Thoracic aorta (tissue), 2 donors: ENCODE data around the gene ADNP2. TPM values are rescaled to one million over a fixed set of nuclear protein-coding genes. Genes with fewer than 3 reads are reported as not detected.

Experiments
- ATAC-seq: fragments of 150-250 bp; one replicate; pipeline ENCODE4 v1.8.0; 2017; ENCODE audit warnings: low read depth; ENCODE audit not compliant: insufficient number of reproducible peaks, low FRiP score
- DNase-seq: peaks from one replicate; pipeline ENCODE4 v3.0.0-alpha.2; 2020; ENCODE audit warnings: low spot score
- H3K27ac ChIP-seq, 2 donors: fragments of 200-600 bp; sonication (generic); 1 replicate in 1 of 2; 2 replicates in 1 of 2; pipeline ENCODE4 v1.5.1; 2016; ENCODE audit warnings: mild to moderate bottlenecking in 2 of 2, moderate library complexity in 2 of 2
- H3K27me3 ChIP-seq: fragments of 200-600 bp; sonication (generic); replicated peaks from 2 replicates; pipeline ENCODE4 v1.6.0; 2016; ENCODE audit warnings: mild to moderate bottlenecking; ENCODE audit not compliant: insufficient read depth
- H3K36me3 ChIP-seq: fragments of 200-600 bp; sonication (generic); one replicate; pipeline ENCODE4 v1.5.1; 2016
- H3K4me1 ChIP-seq, 2 donors: fragments of 200-600 bp; sonication (generic); 1 replicate in 1 of 2; 2 replicates in 1 of 2; pipeline versions ENCODE4 v1.5.1 to v1.6.0; 2016; ENCODE audit warnings: low read depth in 2 of 2, mild to moderate bottlenecking in 1 of 2; ENCODE audit not compliant: control insufficient read depth in 1 of 2
- H3K4me3 ChIP-seq: fragments of 200-600 bp; sonication (generic); 2 replicates; pipeline ENCODE4 v1.5.1; 2016; ENCODE audit warnings: mild to moderate bottlenecking
- H3K9me3 ChIP-seq: fragments of 200-600 bp; sonication (generic); 2 replicates; pipeline ENCODE4 v1.5.1; 2016
- total RNA-seq, 2 donors: library from RNA; depleted of rRNA; stranded (reverse); fragments of >200 nt; gene quantifications; one replicate each; pipeline versions ENCODE4 v1.1.0 to v1.2.3, GENCODE V29; 2016
- TF ChIP-seq, protein P1 (sequence below): fragments of 200-600 bp; sonication (generic); IDR thresholded peaks from one replicate; pipeline ENCODE4 v1.5.1; 2019; ENCODE audit warnings: antibody characterized with exemption

Gene ADNP2
- total RNA-seq, 2 donors from 2014 or later = 15.6 to 21.6 TPM

DNA sequence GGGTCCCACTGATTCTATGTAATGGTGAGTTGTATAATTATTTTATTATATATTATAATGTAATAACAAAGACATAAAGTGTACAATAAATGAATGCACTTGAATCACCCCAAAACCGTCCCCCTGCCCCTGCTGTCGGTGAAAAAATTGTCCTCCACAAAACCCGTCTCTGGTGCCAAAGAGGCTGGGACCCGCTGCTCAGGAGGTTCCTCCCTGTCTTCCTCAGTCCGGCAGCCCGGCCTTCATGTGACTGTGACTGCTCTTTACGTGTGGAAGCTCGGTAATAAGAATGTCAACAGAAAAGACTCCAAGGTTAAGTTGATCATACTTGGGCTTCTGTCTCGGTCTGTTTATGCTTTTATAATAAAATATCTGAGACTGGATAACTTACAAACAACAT is 32.7 kb upstream of the ADNP2 start:
- Histone ChIP-seq H3K4me1 (no peaks in the 10 kb centered on the region), H3K9me3 (no peaks in the 10 kb centered on the region), H3K27ac (no peak overlapping the region), H3K4me3 (no peak overlapping the region), H3K36me3 (no peaks in the 10 kb centered on the region), H3K27me3 (no peaks in the 10 kb centered on the region)
- DNase-seq = no peak
- TF ChIP-seq, protein P1, sequence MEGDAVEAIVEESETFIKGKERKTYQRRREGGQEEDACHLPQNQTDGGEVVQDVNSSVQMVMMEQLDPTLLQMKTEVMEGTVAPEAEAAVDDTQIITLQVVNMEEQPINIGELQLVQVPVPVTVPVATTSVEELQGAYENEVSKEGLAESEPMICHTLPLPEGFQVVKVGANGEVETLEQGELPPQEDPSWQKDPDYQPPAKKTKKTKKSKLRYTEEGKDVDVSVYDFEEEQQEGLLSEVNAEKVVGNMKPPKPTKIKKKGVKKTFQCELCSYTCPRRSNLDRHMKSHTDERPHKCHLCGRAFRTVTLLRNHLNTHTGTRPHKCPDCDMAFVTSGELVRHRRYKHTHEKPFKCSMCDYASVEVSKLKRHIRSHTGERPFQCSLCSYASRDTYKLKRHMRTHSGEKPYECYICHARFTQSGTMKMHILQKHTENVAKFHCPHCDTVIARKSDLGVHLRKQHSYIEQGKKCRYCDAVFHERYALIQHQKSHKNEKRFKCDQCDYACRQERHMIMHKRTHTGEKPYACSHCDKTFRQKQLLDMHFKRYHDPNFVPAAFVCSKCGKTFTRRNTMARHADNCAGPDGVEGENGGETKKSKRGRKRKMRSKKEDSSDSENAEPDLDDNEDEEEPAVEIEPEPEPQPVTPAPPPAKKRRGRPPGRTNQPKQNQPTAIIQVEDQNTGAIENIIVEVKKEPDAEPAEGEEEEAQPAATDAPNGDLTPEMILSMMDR = no peak
- no peak for ATAC-seq

DNA sequence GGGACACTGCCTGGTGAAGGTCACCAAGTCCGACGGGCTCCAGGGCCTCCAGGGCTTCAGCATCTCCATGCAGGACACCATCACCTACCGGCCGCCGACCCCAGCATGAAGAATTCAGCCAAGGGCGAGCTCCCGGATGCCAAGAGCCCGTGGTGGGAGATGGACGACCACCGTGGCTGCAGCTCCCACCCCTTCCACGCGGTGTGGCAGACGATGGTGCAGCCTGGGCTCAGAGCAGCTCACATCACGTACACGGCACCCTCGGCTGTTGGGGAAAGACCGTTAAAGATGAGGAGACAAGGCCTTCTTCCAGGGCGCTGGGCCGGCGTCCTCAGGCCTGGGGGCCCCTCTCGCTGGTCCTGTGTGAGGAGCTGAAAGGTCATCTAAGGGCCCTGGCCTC is 31.2 kb upstream of the ADNP2 start:
- no peaks in the 10 kb centered on the region for H3K4me1 ChIP-seq
- H3K9me3 ChIP-seq = no peaks in the 10 kb centered on the region
- H3K36me3 ChIP-seq = no peaks in the 10 kb centered on the region

DNA sequence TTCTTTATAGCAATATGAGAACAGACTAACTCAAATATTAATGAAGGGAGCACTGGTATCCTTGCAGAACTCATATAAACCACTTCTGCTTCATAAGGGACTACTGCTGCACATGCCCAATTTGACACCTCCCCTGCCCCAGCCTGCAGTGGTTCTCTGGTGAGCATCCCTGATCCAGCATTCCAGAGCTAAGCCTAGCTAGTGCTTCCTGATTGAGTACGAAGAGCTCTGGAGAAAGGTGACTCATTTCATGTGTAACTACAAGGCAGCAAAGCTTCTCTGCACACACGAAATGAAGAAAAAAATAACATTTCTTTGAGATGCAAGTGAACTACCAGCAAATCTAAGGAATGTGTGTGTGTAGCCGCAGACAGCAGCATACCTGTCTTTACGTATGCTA is 22.8 kb upstream of the ADNP2 start:
- H3K4me1 ChIP-seq = no peaks in the 10 kb centered on the region
- H3K27ac ChIP-seq = no peak overlapping the region
- no peaks in the 10 kb centered on the region for H3K27me3 ChIP-seq
- DNase-seq (no peak), ATAC-seq (no peak)
- peaks cover 32% of the 10 kb centered on the region for H3K9me3 ChIP-seq
- H3K4me3 ChIP-seq = no peak overlapping the region
- H3K36me3 ChIP-seq = no peaks in the 10 kb centered on the region
- TF ChIP-seq, protein P1 = no peak

More for the DNA sequence above, 31.2 kb upstream of the ADNP2 start:
- Histone ChIP-seq H3K27ac (no peak overlapping the region), H3K27me3 (no peaks in the 10 kb centered on the region), H3K4me3 (no peak overlapping the region)
- DNase-seq (no peak), ATAC-seq (no peak)
- TF ChIP-seq, protein P1 = no peak

DNA sequence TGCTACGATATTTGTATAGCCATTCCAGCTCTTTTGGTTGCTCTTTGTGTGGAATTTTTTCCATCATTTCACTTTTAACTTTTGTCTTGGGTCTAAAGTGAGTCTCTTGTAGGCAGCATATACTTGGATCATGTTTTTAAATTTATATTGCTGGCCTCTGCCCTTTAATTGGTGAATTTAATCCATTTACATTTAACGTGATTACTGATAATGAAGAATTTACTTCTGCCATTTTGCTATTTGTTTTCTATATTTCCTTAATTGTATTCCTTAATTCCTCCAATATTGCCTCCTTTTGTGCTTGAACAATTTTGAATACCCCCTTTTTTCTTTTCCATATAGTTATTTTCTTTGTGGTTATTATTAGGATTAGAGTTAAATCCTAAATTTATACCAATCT is 21.0 kb upstream of the ADNP2 start:
- ATAC-seq (no peak), DNase-seq (no peak)
- no peaks in the 10 kb centered on the region for H3K36me3 ChIP-seq
- no peaks in the 10 kb centered on the region for H3K27me3 ChIP-seq
- TF ChIP-seq, protein P1 = no peak
- H3K9me3 ChIP-seq = peaks cover 32% of the 10 kb centered on the region
- H3K4me3 ChIP-seq = no peak overlapping the region
- H3K4me1 ChIP-seq = no peaks in the 10 kb centered on the region
- no peak overlapping the region for H3K27ac ChIP-seq

DNA sequence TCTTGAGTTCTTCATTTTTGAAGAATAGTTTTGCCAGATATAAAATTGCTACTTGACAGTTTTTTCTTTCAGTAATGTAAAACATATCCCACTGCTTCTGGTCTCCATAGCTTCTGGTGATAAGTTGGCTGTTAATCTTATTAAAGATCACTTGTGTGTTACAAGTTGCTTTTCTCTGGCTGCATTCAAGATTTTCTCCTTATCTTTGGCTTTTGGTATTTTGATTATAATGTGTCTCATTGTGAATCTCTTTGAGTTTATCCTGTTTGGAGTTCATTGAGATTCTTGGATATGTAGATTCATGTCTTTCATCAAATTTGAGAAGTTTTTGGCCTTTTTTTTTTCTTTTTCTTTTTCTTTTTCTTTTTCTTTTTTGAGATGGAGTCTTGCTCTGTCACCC is 20.2 kb upstream of the ADNP2 start:
- H3K4me1 ChIP-seq = no peaks in the 10 kb centered on the region
- H3K4me3 ChIP-seq = no peak overlapping the region
- peaks cover 32% of the 10 kb centered on the region for H3K9me3 ChIP-seq
- H3K27ac ChIP-seq = no peak overlapping the region
- no peaks in the 10 kb centered on the region for H3K36me3 ChIP-seq
- DNase-seq = no peak
- no peak for ATAC-seq
- TF ChIP-seq, protein P1 = no peak
- H3K27me3 ChIP-seq = no peaks in the 10 kb centered on the region
